NCI-H69 (cell line): Measurements from ENCODE around the gene CSNK1G3.
A peak's percentile ranks its signal among the peaks of the same experiment; 100 is the strongest.
"Not testable (repeated sequence)": the region's sequence is repeated elsewhere in the genome, so short reads cannot be mapped to it uniquely, and the experiment has no call there.

Experiments
- DNase-seq: peaks from one replicate; lab custom pipeline; 2025; lab: John Stamatoyannopoulos, UW

CSNK1G3 gene

DNA sequence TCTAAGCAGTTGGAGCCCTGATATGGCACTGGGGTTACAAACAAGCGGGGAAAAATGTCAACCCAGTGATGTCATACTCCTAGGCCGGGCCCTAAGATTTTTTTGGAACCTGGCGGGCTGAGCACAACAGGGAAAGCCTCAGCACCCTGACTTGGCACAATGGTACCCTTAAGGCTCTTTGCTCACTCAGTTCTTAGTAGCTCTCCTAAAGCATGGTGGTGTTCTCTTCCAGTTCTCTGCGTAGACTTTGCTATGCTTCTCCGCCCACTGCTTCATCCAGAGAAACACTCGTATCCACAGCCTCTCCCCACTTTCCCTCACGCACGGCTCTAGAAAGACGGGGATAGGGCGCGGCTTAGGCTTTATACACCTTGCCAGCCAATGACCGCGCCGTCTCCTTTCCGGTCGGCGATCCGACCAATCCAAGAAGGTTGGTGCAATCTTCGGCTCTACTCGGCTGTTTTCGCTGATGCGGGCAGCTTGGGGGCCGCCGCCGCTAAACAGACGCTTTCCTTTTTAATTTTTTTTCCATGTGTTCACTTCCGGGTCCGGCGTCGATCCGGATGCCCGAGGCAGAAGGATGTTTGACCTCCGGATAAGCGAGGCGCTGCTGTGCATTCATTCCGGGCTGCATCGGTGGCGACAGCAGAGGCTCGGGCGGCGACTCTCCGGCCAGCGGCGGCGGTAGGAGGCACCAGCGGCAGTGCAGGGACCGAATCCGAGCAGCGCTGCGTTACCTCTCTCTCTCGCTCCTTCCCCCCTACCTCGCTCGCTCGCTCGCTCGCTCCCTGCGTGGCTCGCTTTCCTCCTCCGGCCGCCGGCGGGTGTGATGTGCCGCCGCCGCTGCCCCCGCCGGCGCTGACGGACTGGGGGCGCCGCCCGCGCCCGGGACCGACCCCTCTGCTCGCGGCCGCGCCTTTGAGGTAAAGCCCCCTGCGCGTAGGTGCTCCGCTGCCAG is at the start of gene CSNK1G3:
CSNK1G3 (plus strand) TSS at position 530 of the 958 bp plus-strand sequence. CDS start 33,487 bp downstream, outside the sequence.
- peak; percentile 99 for DNase-seq

GRCh38 chr5:123466839-123467238 is 45.1 kb upstream of the CSNK1G3 start:
- not testable (repeated sequence) for DNase-seq

DNA sequence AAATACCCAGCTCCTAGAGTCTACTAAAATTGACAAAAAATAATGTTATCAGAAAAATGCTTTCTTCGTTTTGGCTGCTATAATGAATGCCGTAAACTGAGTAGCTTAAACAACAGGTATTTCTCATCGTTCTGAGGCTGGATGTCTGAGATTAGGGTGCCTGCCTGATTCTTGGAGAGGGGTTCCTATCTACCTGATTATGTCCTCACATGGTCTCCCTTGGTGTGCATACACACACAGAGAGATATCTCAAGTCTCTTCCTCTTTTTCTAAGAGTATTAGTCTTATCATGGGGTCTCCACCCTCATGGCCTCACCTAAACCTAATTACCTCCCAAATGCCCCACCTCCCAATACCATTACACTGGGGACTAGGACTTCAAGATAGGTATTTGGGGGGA is 40.6 kb upstream of the CSNK1G3 start:
- DNase-seq: no peak

- no peak for DNase-seq
Observed at GRCh38 chr5:123472150-123472924, 39.6 kb upstream of the CSNK1G3 start.

DNA sequence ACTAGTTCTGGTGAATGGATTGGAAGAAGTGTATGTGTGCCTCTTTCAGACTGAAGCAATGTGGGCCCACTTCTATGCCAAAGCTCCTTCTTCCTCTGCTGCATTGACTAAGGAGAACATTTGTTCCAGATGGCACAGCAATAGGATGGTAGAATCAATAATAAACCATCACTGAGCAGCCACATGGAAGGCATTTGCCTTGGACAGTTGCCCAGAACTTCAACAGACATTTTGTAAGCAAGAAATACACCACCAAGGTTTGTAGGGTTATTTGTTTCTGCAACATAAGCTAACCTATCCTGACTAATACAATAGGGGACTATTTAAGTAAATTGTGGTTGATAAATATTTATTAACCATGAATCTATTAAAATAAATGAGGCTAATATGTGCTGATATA is 37.7 kb upstream of the CSNK1G3 start:
- DNase-seq: peak; percentile 88

DNA sequence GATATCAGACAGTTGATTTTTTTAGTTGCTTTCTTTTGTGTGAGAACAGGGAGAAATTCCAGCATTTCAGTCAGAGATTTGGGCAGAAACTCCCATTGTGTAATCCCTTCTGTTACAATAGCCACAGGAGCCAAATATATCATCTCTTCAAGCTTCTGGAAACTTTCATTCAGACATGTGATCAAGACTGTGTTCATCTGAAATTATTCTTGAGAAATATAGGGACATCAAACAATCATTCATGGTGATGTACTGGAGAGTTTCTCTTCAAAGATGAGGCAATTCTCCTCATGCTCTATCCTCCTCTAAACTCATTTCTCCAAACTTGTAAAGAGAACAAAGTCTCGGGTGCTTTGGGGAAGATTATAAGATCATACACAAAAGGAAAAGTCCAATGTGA is 35.2 kb upstream of the CSNK1G3 start:
- no peak for DNase-seq

- peak; percentile 17 for DNase-seq
Observed at GRCh38 chr5:123478546-123478945, 33.4 kb upstream of the CSNK1G3 start.

DNA sequence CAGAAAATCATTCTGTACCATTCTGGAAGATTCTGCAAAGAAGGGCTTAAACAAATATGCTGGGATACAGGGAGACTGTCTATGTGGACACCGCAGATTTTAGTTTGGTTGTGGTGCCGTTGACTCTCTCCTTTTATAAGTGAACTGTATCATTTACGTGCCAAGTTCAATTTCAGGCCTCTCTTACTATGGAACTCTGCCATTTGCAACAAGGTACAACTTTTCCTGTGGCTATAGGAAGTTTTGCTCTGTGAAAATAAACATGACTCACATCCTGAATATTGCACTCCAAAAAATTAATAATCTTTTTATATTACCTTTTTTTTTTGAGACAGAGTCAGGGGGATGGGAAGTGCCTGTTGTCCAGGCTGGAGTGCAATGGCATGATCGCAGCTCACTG is 29.7 kb upstream of the CSNK1G3 start:
- no peak for DNase-seq

DNA sequence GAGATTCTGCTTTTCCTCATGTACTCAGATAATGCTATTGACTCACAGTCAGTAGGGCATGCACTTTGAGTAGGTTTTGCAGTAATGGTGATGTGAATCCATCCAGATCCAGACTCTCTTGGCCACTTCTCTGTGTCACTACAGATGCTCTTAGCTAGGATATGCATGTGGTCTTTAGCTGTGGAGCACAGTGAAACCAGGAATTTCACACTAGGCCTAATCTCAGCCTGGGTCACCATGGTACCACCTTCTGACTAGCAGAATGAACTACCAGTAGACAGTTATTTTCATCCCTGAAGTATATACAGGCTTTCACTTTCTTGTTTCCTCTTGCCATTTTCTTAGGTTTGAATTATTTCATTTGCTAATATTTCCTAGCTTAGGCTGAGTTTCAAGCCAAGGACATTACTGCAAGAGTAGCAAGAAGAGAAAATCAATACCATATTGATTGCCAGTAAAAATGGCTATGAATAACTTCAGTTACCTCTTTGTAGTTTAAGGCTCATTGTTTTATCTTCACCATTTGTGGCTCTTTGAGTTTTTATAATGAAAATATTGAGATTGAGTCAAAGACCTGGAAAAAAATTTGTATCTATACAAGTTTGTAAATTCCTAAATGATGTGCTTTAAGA is 28.4 kb upstream of the CSNK1G3 start:
- no peak for DNase-seq

- no peak for DNase-seq
Observed at GRCh38 chr5:123485275-123485674, 26.7 kb upstream of the CSNK1G3 start.

GRCh38 chr5:123486951-123487655 is 24.9 kb upstream of the CSNK1G3 start:
- DNase-seq: no peak

DNA sequence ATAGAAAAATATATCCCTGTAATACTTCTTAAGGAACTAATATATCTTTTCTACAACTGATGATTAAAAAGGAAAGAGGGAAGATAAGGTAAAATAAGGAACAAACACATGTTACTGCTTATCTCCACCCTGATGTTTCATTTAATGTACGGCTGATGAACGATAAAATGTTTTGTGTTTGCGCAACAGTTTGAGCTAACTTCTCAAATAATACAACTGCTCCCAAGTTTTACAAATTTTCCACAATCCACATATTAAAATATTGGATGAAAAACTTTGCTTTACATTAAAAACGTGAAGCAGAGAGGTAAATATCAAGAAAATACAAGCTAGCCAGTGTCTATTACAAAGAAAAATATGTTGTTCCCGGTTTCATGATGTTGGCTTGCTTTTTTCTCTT is 21.0 kb upstream of the CSNK1G3 start:
- no peak for DNase-seq

GRCh38 chr5:123495211-123495610 is 16.8 kb upstream of the CSNK1G3 start:
- not testable (repeated sequence) for DNase-seq

- DNase-seq: peak; percentile 39
Observed at GRCh38 chr5:123496892-123497291, 15.1 kb upstream of the CSNK1G3 start.

GRCh38 chr5:123500471-123500870 is 11.5 kb upstream of the CSNK1G3 start:
- no peak for DNase-seq

- DNase-seq: no peak
Observed at GRCh38 chr5:123502120-123502519, 9.9 kb upstream of the CSNK1G3 start.

GRCh38 chr5:123503299-123503698 is 8.7 kb upstream of the CSNK1G3 start:
- DNase-seq: no peak

- DNase-seq: peak; percentile 89
Observed at GRCh38 chr5:123505633-123506032, 6.3 kb upstream of the CSNK1G3 start.

GRCh38 chr5:123508441-123508840 is 3.5 kb upstream of the CSNK1G3 start:
- DNase-seq: no peak

- DNase-seq: peak; percentile 45
Observed at GRCh38 chr5:123511290-123511647, 708 bp upstream of the CSNK1G3 start.

DNA sequence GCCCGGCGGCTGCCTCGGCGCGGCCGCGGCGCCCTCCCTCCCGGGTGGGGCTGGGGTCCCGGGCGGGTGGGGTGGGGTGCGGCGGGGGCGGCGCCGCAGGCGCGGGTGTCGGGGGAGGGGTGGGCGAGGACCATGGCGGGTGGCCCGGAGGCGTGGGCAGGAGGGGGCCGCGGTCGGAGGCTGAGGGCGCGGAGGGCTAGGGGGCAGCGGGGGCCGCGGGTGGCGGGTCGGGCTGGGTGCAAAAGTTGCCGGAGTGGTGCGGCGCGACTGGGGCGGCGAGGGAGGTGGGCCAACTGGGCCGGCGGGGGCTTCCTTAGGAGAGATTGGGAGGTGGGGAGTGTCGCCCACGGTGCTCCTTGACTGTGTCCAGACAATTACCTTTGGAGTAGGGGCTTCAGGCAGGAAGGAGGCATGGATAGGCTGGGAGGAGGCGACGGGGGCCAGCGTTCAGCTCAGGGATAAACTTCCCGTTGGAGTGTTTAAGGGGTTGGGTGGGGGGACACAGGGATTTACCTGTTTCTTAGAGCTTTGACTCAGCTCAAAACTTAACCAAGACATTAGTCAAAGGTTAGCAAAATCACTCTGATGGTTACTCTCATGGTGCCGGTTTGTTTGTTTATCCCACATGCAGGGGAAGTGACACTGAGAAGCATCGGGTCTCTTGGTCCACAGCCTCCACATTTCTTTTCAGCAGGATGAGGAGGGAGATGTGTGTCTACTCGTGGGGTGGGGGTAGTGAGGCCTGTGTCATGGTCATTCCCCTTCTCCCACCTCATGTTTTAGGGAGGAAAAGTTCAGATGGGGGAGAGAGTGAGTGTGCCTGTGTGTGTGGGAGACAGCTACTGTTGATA is 859 bp downstream of the CSNK1G3 start:
- peak; percentile 81 for DNase-seq
